Measurements from ENCODE around the gene PHEX. TPM values are rescaled to one million over a fixed set of nuclear protein-coding genes. Genes with fewer than 3 reads are reported as not detected.

Gene PHEX
- total RNA-seq, 1 experiment from 2014 or later: 0.04 TPM

DNA sequence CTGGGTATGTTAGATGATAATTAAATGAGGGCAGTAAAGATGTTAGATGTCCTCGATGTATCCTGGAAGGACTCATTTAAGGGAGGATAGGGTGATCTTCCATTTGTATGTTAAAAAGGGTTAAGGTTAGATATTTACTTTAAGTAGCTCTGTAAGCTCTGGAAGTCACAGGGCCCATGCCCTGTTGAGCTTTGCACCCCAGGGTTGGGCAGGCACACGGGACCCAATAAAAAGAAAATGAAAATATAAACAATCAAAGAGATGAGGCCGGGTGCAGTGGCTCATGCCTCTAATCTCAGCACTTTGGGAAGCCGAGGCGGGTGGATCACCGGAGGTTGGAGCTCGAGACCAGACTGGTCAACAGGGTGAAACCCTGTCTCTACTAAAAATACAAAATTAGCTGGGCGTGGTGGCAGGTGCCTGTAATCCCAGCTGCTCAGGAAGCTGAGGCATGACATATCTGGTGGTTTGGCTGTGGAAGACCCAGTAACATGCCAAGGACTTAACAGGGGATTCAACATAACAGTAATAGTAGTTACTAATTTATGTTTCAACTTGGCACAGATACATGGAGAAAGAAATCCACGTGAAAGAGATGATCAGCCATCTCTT, 16.9 kb upstream of the PHEX start:
- Mint-ChIP-seq H3K27me3 (ENCODE audit: low read depth) (no peaks in the 10 kb centered on the region), H3K4me3 (no peak overlapping the region), H3K9me3 (no peaks in the 10 kb centered on the region), H3K27ac (no peak overlapping the region), H3K4me1 (no peaks in the 10 kb centered on the region), H3K36me3 (0 out of 2 replicates have a peak, but pooled peaks cover 1% of the 10 kb centered on the region)
- POLR2A ChIA-PET: no interaction called here
- no peak for DNase-seq (ENCODE audit: low spot score)
- CTCF ChIA-PET: no interaction called here
- ATAC-seq: no peak
- TF ChIP-seq ZNF232 (CRISPR knock-in tag; IDR thresholded peaks at IDR 0.05): no peak
- TF ChIP-seq, protein P1, sequence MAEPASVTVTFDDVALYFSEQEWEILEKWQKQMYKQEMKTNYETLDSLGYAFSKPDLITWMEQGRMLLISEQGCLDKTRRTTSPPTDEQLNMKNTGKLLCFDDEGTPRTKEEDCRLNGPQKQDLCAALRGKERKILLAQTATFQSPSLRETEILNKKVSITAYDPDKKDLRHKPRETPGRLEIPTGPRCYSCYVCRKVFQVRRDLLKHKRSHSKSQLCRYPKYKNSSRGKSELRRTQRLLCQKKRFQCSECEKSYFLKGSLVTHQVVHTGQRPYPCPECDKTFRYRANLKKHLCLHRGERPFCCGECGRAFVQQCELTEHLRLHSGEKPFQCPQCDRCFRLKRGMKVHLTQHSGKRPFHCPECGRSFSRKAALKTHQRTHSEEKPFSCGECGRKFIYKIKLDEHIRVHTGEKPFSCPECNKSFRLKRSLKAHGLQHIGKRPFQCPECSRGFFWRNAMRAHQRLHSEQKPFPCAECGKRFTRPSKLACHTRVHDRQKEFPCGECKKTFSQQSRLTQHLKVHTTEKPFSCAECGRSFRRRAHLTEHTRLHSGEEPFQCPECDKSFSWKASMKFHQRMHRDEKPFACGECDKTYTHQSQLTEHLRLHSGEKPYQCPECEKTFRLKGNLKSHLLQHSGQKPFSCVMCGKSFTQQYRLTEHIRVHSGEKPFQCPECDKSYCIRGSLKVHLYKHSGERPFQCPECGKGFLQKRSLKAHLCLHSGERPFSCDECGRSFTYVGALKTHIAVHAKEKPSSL (CRISPR knock-in tag; conservative IDR thresholded peaks at IDR 0.05): no peak
- TF ChIP-seq, protein P2, sequence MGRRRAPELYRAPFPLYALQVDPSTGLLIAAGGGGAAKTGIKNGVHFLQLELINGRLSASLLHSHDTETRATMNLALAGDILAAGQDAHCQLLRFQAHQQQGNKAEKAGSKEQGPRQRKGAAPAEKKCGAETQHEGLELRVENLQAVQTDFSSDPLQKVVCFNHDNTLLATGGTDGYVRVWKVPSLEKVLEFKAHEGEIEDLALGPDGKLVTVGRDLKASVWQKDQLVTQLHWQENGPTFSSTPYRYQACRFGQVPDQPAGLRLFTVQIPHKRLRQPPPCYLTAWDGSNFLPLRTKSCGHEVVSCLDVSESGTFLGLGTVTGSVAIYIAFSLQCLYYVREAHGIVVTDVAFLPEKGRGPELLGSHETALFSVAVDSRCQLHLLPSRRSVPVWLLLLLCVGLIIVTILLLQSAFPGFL (CRISPR knock-in tag; IDR thresholded peaks at IDR 0.05; ENCODE audit: borderline replicate concordance): no peak
- TF ChIP-seq, protein P3, sequence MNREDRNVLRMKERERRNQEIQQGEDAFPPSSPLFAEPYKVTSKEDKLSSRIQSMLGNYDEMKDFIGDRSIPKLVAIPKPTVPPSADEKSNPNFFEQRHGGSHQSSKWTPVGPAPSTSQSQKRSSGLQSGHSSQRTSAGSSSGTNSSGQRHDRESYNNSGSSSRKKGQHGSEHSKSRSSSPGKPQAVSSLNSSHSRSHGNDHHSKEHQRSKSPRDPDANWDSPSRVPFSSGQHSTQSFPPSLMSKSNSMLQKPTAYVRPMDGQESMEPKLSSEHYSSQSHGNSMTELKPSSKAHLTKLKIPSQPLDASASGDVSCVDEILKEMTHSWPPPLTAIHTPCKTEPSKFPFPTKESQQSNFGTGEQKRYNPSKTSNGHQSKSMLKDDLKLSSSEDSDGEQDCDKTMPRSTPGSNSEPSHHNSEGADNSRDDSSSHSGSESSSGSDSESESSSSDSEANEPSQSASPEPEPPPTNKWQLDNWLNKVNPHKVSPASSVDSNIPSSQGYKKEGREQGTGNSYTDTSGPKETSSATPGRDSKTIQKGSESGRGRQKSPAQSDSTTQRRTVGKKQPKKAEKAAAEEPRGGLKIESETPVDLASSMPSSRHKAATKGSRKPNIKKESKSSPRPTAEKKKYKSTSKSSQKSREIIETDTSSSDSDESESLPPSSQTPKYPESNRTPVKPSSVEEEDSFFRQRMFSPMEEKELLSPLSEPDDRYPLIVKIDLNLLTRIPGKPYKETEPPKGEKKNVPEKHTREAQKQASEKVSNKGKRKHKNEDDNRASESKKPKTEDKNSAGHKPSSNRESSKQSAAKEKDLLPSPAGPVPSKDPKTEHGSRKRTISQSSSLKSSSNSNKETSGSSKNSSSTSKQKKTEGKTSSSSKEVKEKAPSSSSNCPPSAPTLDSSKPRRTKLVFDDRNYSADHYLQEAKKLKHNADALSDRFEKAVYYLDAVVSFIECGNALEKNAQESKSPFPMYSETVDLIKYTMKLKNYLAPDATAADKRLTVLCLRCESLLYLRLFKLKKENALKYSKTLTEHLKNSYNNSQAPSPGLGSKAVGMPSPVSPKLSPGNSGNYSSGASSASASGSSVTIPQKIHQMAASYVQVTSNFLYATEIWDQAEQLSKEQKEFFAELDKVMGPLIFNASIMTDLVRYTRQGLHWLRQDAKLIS (CRISPR knock-in tag; IDR thresholded peaks at IDR 0.05; ENCODE audit: borderline replicate concordance): no peak
- TF ChIP-seq NR3C1 (CRISPR knock-in tag; conservative IDR thresholded peaks at IDR 0.05; ENCODE audit: low read depth): no peak
- TF ChIP-seq, protein P4, sequence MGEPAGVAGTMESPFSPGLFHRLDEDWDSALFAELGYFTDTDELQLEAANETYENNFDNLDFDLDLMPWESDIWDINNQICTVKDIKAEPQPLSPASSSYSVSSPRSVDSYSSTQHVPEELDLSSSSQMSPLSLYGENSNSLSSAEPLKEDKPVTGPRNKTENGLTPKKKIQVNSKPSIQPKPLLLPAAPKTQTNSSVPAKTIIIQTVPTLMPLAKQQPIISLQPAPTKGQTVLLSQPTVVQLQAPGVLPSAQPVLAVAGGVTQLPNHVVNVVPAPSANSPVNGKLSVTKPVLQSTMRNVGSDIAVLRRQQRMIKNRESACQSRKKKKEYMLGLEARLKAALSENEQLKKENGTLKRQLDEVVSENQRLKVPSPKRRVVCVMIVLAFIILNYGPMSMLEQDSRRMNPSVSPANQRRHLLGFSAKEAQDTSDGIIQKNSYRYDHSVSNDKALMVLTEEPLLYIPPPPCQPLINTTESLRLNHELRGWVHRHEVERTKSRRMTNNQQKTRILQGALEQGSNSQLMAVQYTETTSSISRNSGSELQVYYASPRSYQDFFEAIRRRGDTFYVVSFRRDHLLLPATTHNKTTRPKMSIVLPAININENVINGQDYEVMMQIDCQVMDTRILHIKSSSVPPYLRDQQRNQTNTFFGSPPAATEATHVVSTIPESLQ (CRISPR knock-in tag; IDR thresholded peaks at IDR 0.05): no peak
- TF ChIP-seq SP1 (CRISPR knock-in tag; conservative IDR thresholded peaks at IDR 0.05): no peak
- TF ChIP-seq, protein P5, sequence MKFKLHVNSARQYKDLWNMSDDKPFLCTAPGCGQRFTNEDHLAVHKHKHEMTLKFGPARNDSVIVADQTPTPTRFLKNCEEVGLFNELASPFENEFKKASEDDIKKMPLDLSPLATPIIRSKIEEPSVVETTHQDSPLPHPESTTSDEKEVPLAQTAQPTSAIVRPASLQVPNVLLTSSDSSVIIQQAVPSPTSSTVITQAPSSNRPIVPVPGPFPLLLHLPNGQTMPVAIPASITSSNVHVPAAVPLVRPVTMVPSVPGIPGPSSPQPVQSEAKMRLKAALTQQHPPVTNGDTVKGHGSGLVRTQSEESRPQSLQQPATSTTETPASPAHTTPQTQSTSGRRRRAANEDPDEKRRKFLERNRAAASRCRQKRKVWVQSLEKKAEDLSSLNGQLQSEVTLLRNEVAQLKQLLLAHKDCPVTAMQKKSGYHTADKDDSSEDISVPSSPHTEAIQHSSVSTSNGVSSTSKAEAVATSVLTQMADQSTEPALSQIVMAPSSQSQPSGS (CRISPR knock-in tag; IDR thresholded peaks at IDR 0.05; ENCODE audit: borderline replicate concordance, low read depth): no peak
- TF ChIP-seq JAZF1 (CRISPR knock-in tag; IDR thresholded peaks at IDR 0.05): no peak
- TF ChIP-seq EMX1 (CRISPR knock-in tag; IDR thresholded peaks at IDR 0.05): no peak
- TF ChIP-seq OVOL2 (CRISPR knock-in tag; IDR thresholded peaks at IDR 0.05; ENCODE audit: borderline replicate concordance): no peak
- no peak for TF ChIP-seq SMAD4 (CRISPR knock-in tag; IDR thresholded peaks at IDR 0.05)
- no peak for TF ChIP-seq SMAD3 (CRISPR knock-in tag; IDR thresholded peaks at IDR 0.05; ENCODE audit: borderline replicate concordance)
- no peak for TF ChIP-seq ZNF671 (CRISPR knock-in tag; IDR thresholded peaks at IDR 0.05)
- TF ChIP-seq TP53 (CRISPR knock-in tag; IDR thresholded peaks at IDR 0.05): no peak
- TF ChIP-seq, protein P6, sequence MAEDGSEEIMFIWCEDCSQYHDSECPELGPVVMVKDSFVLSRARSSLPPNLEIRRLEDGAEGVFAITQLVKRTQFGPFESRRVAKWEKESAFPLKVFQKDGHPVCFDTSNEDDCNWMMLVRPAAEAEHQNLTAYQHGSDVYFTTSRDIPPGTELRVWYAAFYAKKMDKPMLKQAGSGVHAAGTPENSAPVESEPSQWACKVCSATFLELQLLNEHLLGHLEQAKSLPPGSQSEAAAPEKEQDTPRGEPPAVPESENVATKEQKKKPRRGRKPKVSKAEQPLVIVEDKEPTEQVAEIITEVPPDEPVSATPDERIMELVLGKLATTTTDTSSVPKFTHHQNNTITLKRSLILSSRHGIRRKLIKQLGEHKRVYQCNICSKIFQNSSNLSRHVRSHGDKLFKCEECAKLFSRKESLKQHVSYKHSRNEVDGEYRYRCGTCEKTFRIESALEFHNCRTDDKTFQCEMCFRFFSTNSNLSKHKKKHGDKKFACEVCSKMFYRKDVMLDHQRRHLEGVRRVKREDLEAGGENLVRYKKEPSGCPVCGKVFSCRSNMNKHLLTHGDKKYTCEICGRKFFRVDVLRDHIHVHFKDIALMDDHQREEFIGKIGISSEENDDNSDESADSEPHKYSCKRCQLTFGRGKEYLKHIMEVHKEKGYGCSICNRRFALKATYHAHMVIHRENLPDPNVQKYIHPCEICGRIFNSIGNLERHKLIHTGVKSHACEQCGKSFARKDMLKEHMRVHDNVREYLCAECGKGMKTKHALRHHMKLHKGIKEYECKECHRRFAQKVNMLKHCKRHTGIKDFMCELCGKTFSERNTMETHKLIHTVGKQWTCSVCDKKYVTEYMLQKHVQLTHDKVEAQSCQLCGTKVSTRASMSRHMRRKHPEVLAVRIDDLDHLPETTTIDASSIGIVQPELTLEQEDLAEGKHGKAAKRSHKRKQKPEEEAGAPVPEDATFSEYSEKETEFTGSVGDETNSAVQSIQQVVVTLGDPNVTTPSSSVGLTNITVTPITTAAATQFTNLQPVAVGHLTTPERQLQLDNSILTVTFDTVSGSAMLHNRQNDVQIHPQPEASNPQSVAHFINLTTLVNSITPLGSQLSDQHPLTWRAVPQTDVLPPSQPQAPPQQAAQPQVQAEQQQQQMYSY (CRISPR knock-in tag; IDR thresholded peaks at IDR 0.05): no peak
- TF ChIP-seq, protein P7, sequence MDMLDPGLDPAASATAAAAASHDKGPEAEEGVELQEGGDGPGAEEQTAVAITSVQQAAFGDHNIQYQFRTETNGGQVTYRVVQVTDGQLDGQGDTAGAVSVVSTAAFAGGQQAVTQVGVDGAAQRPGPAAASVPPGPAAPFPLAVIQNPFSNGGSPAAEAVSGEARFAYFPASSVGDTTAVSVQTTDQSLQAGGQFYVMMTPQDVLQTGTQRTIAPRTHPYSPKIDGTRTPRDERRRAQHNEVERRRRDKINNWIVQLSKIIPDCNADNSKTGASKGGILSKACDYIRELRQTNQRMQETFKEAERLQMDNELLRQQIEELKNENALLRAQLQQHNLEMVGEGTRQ (CRISPR knock-in tag; IDR thresholded peaks at IDR 0.05): no peak
- TF ChIP-seq, protein P8, sequence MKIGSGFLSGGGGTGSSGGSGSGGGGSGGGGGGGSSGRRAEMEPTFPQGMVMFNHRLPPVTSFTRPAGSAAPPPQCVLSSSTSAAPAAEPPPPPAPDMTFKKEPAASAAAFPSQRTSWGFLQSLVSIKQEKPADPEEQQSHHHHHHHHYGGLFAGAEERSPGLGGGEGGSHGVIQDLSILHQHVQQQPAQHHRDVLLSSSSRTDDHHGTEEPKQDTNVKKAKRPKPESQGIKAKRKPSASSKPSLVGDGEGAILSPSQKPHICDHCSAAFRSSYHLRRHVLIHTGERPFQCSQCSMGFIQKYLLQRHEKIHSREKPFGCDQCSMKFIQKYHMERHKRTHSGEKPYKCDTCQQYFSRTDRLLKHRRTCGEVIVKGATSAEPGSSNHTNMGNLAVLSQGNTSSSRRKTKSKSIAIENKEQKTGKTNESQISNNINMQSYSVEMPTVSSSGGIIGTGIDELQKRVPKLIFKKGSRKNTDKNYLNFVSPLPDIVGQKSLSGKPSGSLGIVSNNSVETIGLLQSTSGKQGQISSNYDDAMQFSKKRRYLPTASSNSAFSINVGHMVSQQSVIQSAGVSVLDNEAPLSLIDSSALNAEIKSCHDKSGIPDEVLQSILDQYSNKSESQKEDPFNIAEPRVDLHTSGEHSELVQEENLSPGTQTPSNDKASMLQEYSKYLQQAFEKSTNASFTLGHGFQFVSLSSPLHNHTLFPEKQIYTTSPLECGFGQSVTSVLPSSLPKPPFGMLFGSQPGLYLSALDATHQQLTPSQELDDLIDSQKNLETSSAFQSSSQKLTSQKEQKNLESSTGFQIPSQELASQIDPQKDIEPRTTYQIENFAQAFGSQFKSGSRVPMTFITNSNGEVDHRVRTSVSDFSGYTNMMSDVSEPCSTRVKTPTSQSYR (CRISPR knock-in tag; IDR thresholded peaks at IDR 0.05): no peak
